Measurements from ENCODE around the gene MACROD2. TPM values are rescaled to one million over a fixed set of nuclear protein-coding genes. Genes with fewer than 3 reads are reported as not detected.

The MACROD2 gene
- total RNA-seq, 1 experiment from 2014 or later = 3.7 TPM

GRCh38 chr20:15511551-15511950 is 1516.2 kb downstream of the MACROD2 start:
- H3K79me2 ChIP-seq (ENCODE audit: insufficient read depth, low read length) = no peaks in the 10 kb centered on the region
- no peaks in the 10 kb centered on the region for H3K27me3 ChIP-seq (ENCODE audit: insufficient read depth, low read length)
- H3K9ac ChIP-seq (ENCODE audit: low read length) = no peak overlapping the region
- H3K36me3 ChIP-seq (ENCODE audit: control insufficient read depth in 1 of 2, insufficient read depth in 2 of 2, low read length in 2 of 2) = no peaks in the 10 kb centered on the region
- peaks cover 9 to 23% of the 10 kb centered on the region in 2 experiments; a peak in 2 of 4 replicates for H3K9me3 ChIP-seq (ENCODE audit: control insufficient read depth in 1 of 2, insufficient read depth in 1 of 2, low read depth in 1 of 2, low read length in 2 of 2)
- H3K4me1 ChIP-seq (ENCODE audit: control insufficient read depth in 1 of 2, insufficient read depth in 2 of 2, low read length in 2 of 2) = no peaks in the 10 kb centered on the region
- POLR2A ChIA-PET = no interaction called here
- RAD21 ChIA-PET (ENCODE audit: low non-redundant PET in 1 of 2, low total read pairs in 2 of 2, uncharacterized antibody in 2 of 2, unreplicated experiment in 2 of 2) = no interaction called here
- no peaks in the 10 kb centered on the region for H4K20me1 ChIP-seq (ENCODE audit: insufficient read depth)
- no peak overlapping the region for H2AFZ ChIP-seq (ENCODE audit: low read depth, low read length, poor library complexity, severe bottlenecking)
- TF ChIP-seq ATF3 (IDR thresholded peaks at IDR 0.05) = no peak
- no peak for TF ChIP-seq CEBPB (IDR thresholded peaks at IDR 0.05; ENCODE audit: low read depth)
- no peak for TF ChIP-seq CTCF (IDR thresholded peaks at IDR 0.05 in 2 of 3, conservative IDR thresholded peaks at IDR 0.05 in 1 of 3; ENCODE audit: borderline replicate concordance in 1 of 3, insufficient read depth in 1 of 3, low read depth in 2 of 3, low read length in 2 of 3)
- no peak for TF ChIP-seq EGR1 (IDR thresholded peaks at IDR 0.05; ENCODE audit: low read depth)
- no peak for TF ChIP-seq SIN3A (IDR thresholded peaks at IDR 0.05; ENCODE audit: low read depth)
- no peak for TF ChIP-seq RAD21 (IDR thresholded peaks at IDR 0.05; ENCODE audit: low read depth)
- TF ChIP-seq EZH2 (IDR thresholded peaks at IDR 0.05) = no peak
- no peak for TF ChIP-seq POLR2AphosphoS5 (IDR thresholded peaks at IDR 0.05; ENCODE audit: low read depth, low read length)
- TF ChIP-seq ZNF274 (IDR thresholded peaks at IDR 0.05; ENCODE audit: low read depth, low read length) = no peak
- TF ChIP-seq CBX3 (IDR thresholded peaks at IDR 0.05; ENCODE audit: low read depth) = no peak
- TF ChIP-seq REST (IDR thresholded peaks at IDR 0.05; ENCODE audit: low read depth) = no peak
- TF ChIP-seq SRF (IDR thresholded peaks at IDR 0.05; ENCODE audit: low read depth) = no peak
- TF ChIP-seq YY1 (IDR thresholded peaks at IDR 0.05; ENCODE audit: extremely low read depth, insufficient replicate concordance, low read depth, low read length) = no peak
- TF ChIP-seq TCF7L2 (IDR thresholded peaks at IDR 0.05; ENCODE audit: borderline replicate concordance, extremely low read depth, insufficient read depth, insufficient read length) = no peak
- TF ChIP-seq FOSL1 (IDR thresholded peaks at IDR 0.05; ENCODE audit: low read depth) = no peak
- BruUV-seq (replicated peaks) = no TSS peak
- no peak overlapping the region for H3K4me3 ChIP-seq (replicated peaks in 1 of 2; ENCODE audit: low read depth in 1 of 2, low read length in 2 of 2)
- CTCF ChIA-PET = no interaction called here
- no peak for ATAC-seq
- H3K9me2 ChIP-seq (ENCODE audit: insufficient read depth) = no peaks in the 10 kb centered on the region
- H3K27ac ChIP-seq (ENCODE audit: low read depth, low read length) = no peak overlapping the region
- intact Hi-C loops (cut with micrococcal nuclease) = no loop called here
- no peak for DNase-seq (ENCODE audit: low read depth, low spot score)
- no peak overlapping the region for H3K4me2 ChIP-seq (ENCODE audit: low read length)

Measured in HCT116 (cell line).